Lower leg skin (tissue), 4 donors: Measurements from ENCODE around the gene ZNF862. TPM values are rescaled to one million over a fixed set of nuclear protein-coding genes. Genes with fewer than 3 reads are reported as not detected.

Experiments
- DNase-seq, 2 donors: peaks; one replicate each; pipeline ENCODE4 v3.0.0-alpha.2; 2019; ENCODE audit warnings: low spot score in 2 of 2
- H3K4me3 ChIP-seq: fragments of 200-600 bp; sonication (generic); 2 replicates; pipeline ENCODE4 v1.5.1; 2017; ENCODE audit warnings: mild to moderate bottlenecking, low read depth; ENCODE audit not compliant: poor library complexity, severe bottlenecking
- CTCF ChIP-seq, 3 donors: fragments of 450-650 bp; IDR thresholded peaks; one replicate each; pipeline ENCODE4 v1.5.1; 2016; ENCODE audit warnings: antibody characterized with exemption in 3 of 3, mild to moderate bottlenecking in 3 of 3, moderate library complexity in 2 of 3
- POLR2A ChIP-seq, 2 donors: fragments of 450-650 bp; IDR thresholded peaks; one replicate each; pipeline ENCODE4 v1.6.1; 2016 to 2017; ENCODE audit warnings: antibody characterized with exemption in 2 of 2, mild to moderate bottlenecking in 1 of 2, moderate library complexity in 1 of 2
- WGBS, 2 donors: methylation state at CpG; one replicate each; pipeline ENCODE4 v1.1.5; 2018; 5-methylcytosine and 5-hydroxymethylcytosine counted together
- intact Hi-C: fragments of 100-400 bp; cut with DNase I; formaldehyde crosslinking; loops from one replicate; pipeline ENCODE4 v1.15.0; 2023; ENCODE audit warnings: low total_unique reads
- total RNA-seq, 4 donors: library from RNA; depleted of rRNA; stranded (reverse); fragments of >200 nt; gene quantifications; one replicate each; pipeline ENCODE4 v1.1.0, GENCODE V29; 2016

The ZNF862 gene
- total RNA-seq, 4 donors from 2014 or later = 12.8 to 34.3 (median 22.3) TPM

- DNase-seq = no peak
- intact Hi-C loops = loop anchor here (2.0 kb wide), 1 partner anchor 57 kb away; no protein-coding TSS in a partner anchor
- no peak overlapping the region for H3K4me3 ChIP-seq
- 85 to 93% methylated on average over 12 to 15 of the region's 16 CpGs for WGBS, 2 donors
- TF ChIP-seq POLR2A (IDR thresholded peaks at IDR 0.05) = no peak
- no peak for TF ChIP-seq CTCF (IDR thresholded peaks at IDR 0.05)
These were observed 26.2 kb upstream of the ZNF862 start for GRCh38 chr7:149811831-149812490.

- intact Hi-C loops = no loop called here
- DNase-seq = no peak
- no peak overlapping the region for H3K4me3 ChIP-seq
- 83 to 84% methylated on average over 27 to 28 of the region's 28 CpGs for WGBS, 2 donors
- TF ChIP-seq POLR2A (IDR thresholded peaks at IDR 0.05) (no peak), CTCF (IDR thresholded peaks at IDR 0.05) (no peak)
These were observed 24.7 kb upstream of the ZNF862 start for GRCh38 chr7:149813254-149814035.

- TF ChIP-seq CTCF (IDR thresholded peaks at IDR 0.05) (no peak), POLR2A (IDR thresholded peaks at IDR 0.05) (no peak)
- 73% methylated on average over 8 of the region's 15 CpGs for WGBS, 2 donors
These were observed 23.7 kb upstream of the ZNF862 start for GRCh38 chr7:149814494-149814893.

DNA sequence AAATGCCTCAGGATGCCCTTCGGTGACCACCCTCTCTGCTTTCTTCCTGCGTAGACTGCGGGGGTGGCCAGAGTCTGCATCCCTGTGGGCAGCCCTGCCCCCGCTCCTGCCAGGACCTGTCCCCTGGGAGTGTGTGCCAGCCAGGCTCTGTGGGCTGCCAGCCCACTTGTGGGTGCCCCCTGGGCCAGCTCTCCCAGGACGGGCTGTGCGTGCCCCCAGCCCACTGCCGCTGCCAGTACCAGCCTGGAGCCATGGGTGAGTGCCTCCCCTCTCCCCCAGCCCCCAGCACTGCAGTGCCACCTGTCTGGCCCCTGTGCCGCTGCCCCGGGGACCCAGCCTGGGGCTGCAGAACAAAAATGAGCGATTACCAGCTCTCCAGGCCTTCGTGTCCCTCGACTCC lies 23.1 kb upstream of the ZNF862 start:
- no peak overlapping the region for H3K4me3 ChIP-seq
- intact Hi-C loops = no loop called here
- DNase-seq = no peak
- TF ChIP-seq POLR2A (IDR thresholded peaks at IDR 0.05) = no peak
- no peak for TF ChIP-seq CTCF (IDR thresholded peaks at IDR 0.05)
- 86 to 92% methylated on average over 9 to 10 of the region's 12 CpGs for WGBS, 2 donors

More at GRCh38 chr7:149814494-149814893, 23.7 kb upstream of the ZNF862 start:
- no peak for DNase-seq
- H3K4me3 ChIP-seq = no peak overlapping the region
- intact Hi-C loops = no loop called here

- DNase-seq = no peak
- no peak overlapping the region for H3K4me3 ChIP-seq
- WGBS, 2 donors = 51 to 62% methylated on average over 9 to 16 of the region's 16 CpGs
- TF ChIP-seq CTCF (IDR thresholded peaks at IDR 0.05) = no peak
- no peak for TF ChIP-seq POLR2A (IDR thresholded peaks at IDR 0.05)
- intact Hi-C loops = no loop called here
These were observed 22.4 kb upstream of the ZNF862 start for GRCh38 chr7:149815661-149816266.
